ENCODE data around the gene ZBTB11.
"Not testable (repeated sequence)": the region's sequence is repeated elsewhere in the genome, so short reads cannot be mapped to it uniquely, and the experiment has no call there.

Gene ZBTB11

GRCh38 chr3:101631098-101631796 is 45.7 kb downstream of the ZBTB11 start:
- Mint-ChIP-seq H3K4me3 (no peak overlapping the region), H3K27ac (no peak overlapping the region), H3K36me3 (ENCODE audit: low read depth) (no peaks in the 10 kb centered on the region), H3K9me3 (no peaks in the 10 kb centered on the region), H3K27me3 (ENCODE audit: low read depth) (no peaks in the 10 kb centered on the region), H3K4me1 (ENCODE audit: low read depth) (peaks cover 1% of the 10 kb centered on the region)
- DNase-seq (ENCODE audit: low spot score): no peak

GRCh38 chr3:101629219-101629618 is 47.7 kb downstream of the ZBTB11 start:
- Mint-ChIP-seq H3K36me3 (ENCODE audit: low read depth) (no peaks in the 10 kb centered on the region), H3K27me3 (ENCODE audit: low read depth) (no peaks in the 10 kb centered on the region), H3K4me1 (ENCODE audit: low read depth) (no peaks in the 10 kb centered on the region), H3K27ac (no peak overlapping the region), H3K9me3 (peaks cover 7% of the 10 kb centered on the region), H3K4me3 (no peak overlapping the region)
- DNase-seq (ENCODE audit: low spot score): no peak

GRCh38 chr3:101625879-101626278 is 51.1 kb downstream of the ZBTB11 start:
- no peak for DNase-seq (ENCODE audit: low spot score)
- Mint-ChIP-seq H3K36me3 (ENCODE audit: low read depth) (no peaks in the 10 kb centered on the region), H3K4me1 (ENCODE audit: low read depth) (no peaks in the 10 kb centered on the region), H3K27me3 (ENCODE audit: low read depth) (no peaks in the 10 kb centered on the region), H3K27ac (no peak overlapping the region), H3K4me3 (no peak overlapping the region), H3K9me3 (peaks cover 7% of the 10 kb centered on the region)

GRCh38 chr3:101624857-101625256 is 52.1 kb downstream of the ZBTB11 start:
- Mint-ChIP-seq H3K4me1 (ENCODE audit: low read depth) (no peaks in the 10 kb centered on the region), H3K27me3 (ENCODE audit: low read depth) (no peaks in the 10 kb centered on the region), H3K27ac (no peak overlapping the region), H3K36me3 (ENCODE audit: low read depth) (no peaks in the 10 kb centered on the region), H3K4me3 (no peak overlapping the region), H3K9me3 (peaks cover 7% of the 10 kb centered on the region)
- no peak for DNase-seq (ENCODE audit: low spot score)

GRCh38 chr3:101623656-101624055 is 53.3 kb downstream of the ZBTB11 start:
- H3K36me3 Mint-ChIP-seq (ENCODE audit: low read depth): no peaks in the 10 kb centered on the region
- H3K4me1 Mint-ChIP-seq (ENCODE audit: low read depth): no peaks in the 10 kb centered on the region
- DNase-seq (ENCODE audit: low spot score): no peak
- H3K27me3 Mint-ChIP-seq (ENCODE audit: low read depth): no peaks in the 10 kb centered on the region
- H3K27ac Mint-ChIP-seq: no peak overlapping the region
- H3K9me3 Mint-ChIP-seq: peaks cover 7% of the 10 kb centered on the region
- H3K4me3 Mint-ChIP-seq: no peak overlapping the region

- no peak for DNase-seq (ENCODE audit: low spot score)
- H3K9me3 Mint-ChIP-seq: peaks cover under 1% of the 10 kb centered on the region
- no peak overlapping the region for H3K4me3 Mint-ChIP-seq
- H3K36me3 Mint-ChIP-seq (ENCODE audit: low read depth): no peaks in the 10 kb centered on the region
- no peak overlapping the region for H3K27ac Mint-ChIP-seq
- H3K4me1 Mint-ChIP-seq (ENCODE audit: low read depth): no peaks in the 10 kb centered on the region
- H3K27me3 Mint-ChIP-seq (ENCODE audit: low read depth): no peaks in the 10 kb centered on the region
These were observed 57.2 kb downstream of the ZBTB11 start for GRCh38 chr3:101619734-101620133.

GRCh38 chr3:101618726-101619125 is 58.2 kb downstream of the ZBTB11 start:
- Mint-ChIP-seq H3K27ac (no peak overlapping the region), H3K4me1 (ENCODE audit: low read depth) (no peaks in the 10 kb centered on the region), H3K36me3 (ENCODE audit: low read depth) (no peaks in the 10 kb centered on the region)

GRCh38 chr3:101617478-101617877 is 59.5 kb downstream of the ZBTB11 start:
- no peak for DNase-seq (ENCODE audit: low spot score)
- no peaks in the 10 kb centered on the region for H3K9me3 Mint-ChIP-seq
- H3K27ac Mint-ChIP-seq: no peak overlapping the region
- H3K36me3 Mint-ChIP-seq (ENCODE audit: low read depth): no peaks in the 10 kb centered on the region
- no peaks in the 10 kb centered on the region for H3K4me1 Mint-ChIP-seq (ENCODE audit: low read depth)
- H3K27me3 Mint-ChIP-seq (ENCODE audit: low read depth): no peaks in the 10 kb centered on the region
- no peak overlapping the region for H3K4me3 Mint-ChIP-seq

More at GRCh38 chr3:101618726-101619125, 58.2 kb downstream of the ZBTB11 start:
- Mint-ChIP-seq H3K4me3 (no peak overlapping the region), H3K9me3 (no peaks in the 10 kb centered on the region), H3K27me3 (ENCODE audit: low read depth) (no peaks in the 10 kb centered on the region)
- DNase-seq (ENCODE audit: low spot score): no peak

- Mint-ChIP-seq H3K4me1 (ENCODE audit: low read depth) (no peaks in the 10 kb centered on the region), H3K9me3 (no peaks in the 10 kb centered on the region), H3K36me3 (ENCODE audit: low read depth) (no peaks in the 10 kb centered on the region), H3K27ac (no peak overlapping the region), H3K27me3 (ENCODE audit: low read depth) (no peaks in the 10 kb centered on the region), H3K4me3 (no peak overlapping the region)
- no peak for DNase-seq (ENCODE audit: low spot score)
These were observed 61.4 kb downstream of the ZBTB11 start for GRCh38 chr3:101615525-101615924.

GRCh38 chr3:101613014-101613413 is 63.9 kb downstream of the ZBTB11 start:
- H3K27me3 Mint-ChIP-seq (ENCODE audit: low read depth); H3K27ac Mint-ChIP-seq; H3K4me1 Mint-ChIP-seq (ENCODE audit: low read depth); H3K9me3 Mint-ChIP-seq; H3K36me3 Mint-ChIP-seq (ENCODE audit: low read depth); H3K4me3 Mint-ChIP-seq; DNase-seq (ENCODE audit: low spot score): not testable (repeated sequence)

- no peak for DNase-seq (ENCODE audit: low spot score)
- H3K9me3 Mint-ChIP-seq: no peaks in the 10 kb centered on the region
- no peaks in the 10 kb centered on the region for H3K27me3 Mint-ChIP-seq (ENCODE audit: low read depth)
- H3K36me3 Mint-ChIP-seq (ENCODE audit: low read depth): no peaks in the 10 kb centered on the region
- H3K4me3 Mint-ChIP-seq: no peak overlapping the region
- no peaks in the 10 kb centered on the region for H3K4me1 Mint-ChIP-seq (ENCODE audit: low read depth)
- no peak overlapping the region for H3K27ac Mint-ChIP-seq
These were observed 65.9 kb downstream of the ZBTB11 start for GRCh38 chr3:101611023-101611422.

- H3K4me3 Mint-ChIP-seq; H3K9me3 Mint-ChIP-seq; H3K27me3 Mint-ChIP-seq (ENCODE audit: low read depth); H3K36me3 Mint-ChIP-seq (ENCODE audit: low read depth); DNase-seq (ENCODE audit: low spot score); H3K4me1 Mint-ChIP-seq (ENCODE audit: low read depth); H3K27ac Mint-ChIP-seq: not testable (repeated sequence)
These were observed 71.5 kb downstream of the ZBTB11 start for GRCh38 chr3:101605398-101605797.

- Mint-ChIP-seq H3K4me1 (ENCODE audit: low read depth) (no peaks in the 10 kb centered on the region), H3K36me3 (ENCODE audit: low read depth) (peaks cover 6% of the 10 kb centered on the region), H3K9me3 (no peaks in the 10 kb centered on the region), H3K27ac (no peak overlapping the region), H3K27me3 (ENCODE audit: low read depth) (no peaks in the 10 kb centered on the region), H3K4me3 (no peak overlapping the region)
- DNase-seq (ENCODE audit: low spot score): no peak
These were observed 73.7 kb downstream of the ZBTB11 start for GRCh38 chr3:101603184-101603583.

- Mint-ChIP-seq H3K4me1 (ENCODE audit: low read depth) (no peaks in the 10 kb centered on the region), H3K4me3 (no peak overlapping the region), H3K27ac (no peak overlapping the region), H3K36me3 (ENCODE audit: low read depth) (peaks cover 8% of the 10 kb centered on the region), H3K9me3 (no peaks in the 10 kb centered on the region), H3K27me3 (ENCODE audit: low read depth) (no peaks in the 10 kb centered on the region)
- no peak for DNase-seq (ENCODE audit: low spot score)
These were observed 74.2 kb downstream of the ZBTB11 start for GRCh38 chr3:101602731-101603130.
